GM04503 (cell line): ENCODE results near the gene SIPA1L3.

ENCODE experiments used
- DNase-seq: peaks from one replicate; pipeline ENCODE4 v3.0.0-alpha.2; 2012; ENCODE audit warnings: low read depth

The SIPA1L3 gene

GRCh38 chr19:37975596-37976515 is 68.8 kb downstream of the SIPA1L3 start:
- DNase-seq, result no peak

- DNase-seq, result no peak
Measured at GRCh38 chr19:37977391-37977790, 70.4 kb downstream of the SIPA1L3 start.

GRCh38 chr19:37977992-37978391 is 71.0 kb downstream of the SIPA1L3 start:
- no peak for DNase-seq

GRCh38 chr19:37979547-37980082 is 72.6 kb downstream of the SIPA1L3 start:
- no peak for DNase-seq

GRCh38 chr19:37980419-37981170 is 73.6 kb downstream of the SIPA1L3 start:
- DNase-seq, result no peak

- DNase-seq, result no peak
Measured at GRCh38 chr19:37981785-37982475, 74.9 kb downstream of the SIPA1L3 start.

GRCh38 chr19:37982655-37983054 is 75.6 kb downstream of the SIPA1L3 start:
- no peak for DNase-seq

- DNase-seq, result no peak
Measured at GRCh38 chr19:37983153-37983552, 76.1 kb downstream of the SIPA1L3 start.

GRCh38 chr19:37983916-37984315 is 76.9 kb downstream of the SIPA1L3 start:
- no peak for DNase-seq

GRCh38 chr19:37986048-37986750 is 79.2 kb downstream of the SIPA1L3 start:
- DNase-seq, result no peak

- DNase-seq, result no peak
Measured at GRCh38 chr19:37987356-37988332, 80.6 kb downstream of the SIPA1L3 start.

GRCh38 chr19:37988758-37989635 is 82.0 kb downstream of the SIPA1L3 start:
- DNase-seq, result no peak

GRCh38 chr19:37989855-37990254 is 82.8 kb downstream of the SIPA1L3 start:
- DNase-seq, result no peak

GRCh38 chr19:37990362-37990761 is 83.4 kb downstream of the SIPA1L3 start:
- DNase-seq, result no peak

- no peak for DNase-seq
Measured at GRCh38 chr19:37991176-37991835, 84.3 kb downstream of the SIPA1L3 start.

GRCh38 chr19:37991841-37992248 is 84.8 kb downstream of the SIPA1L3 start:
- DNase-seq, result no peak

GRCh38 chr19:37992761-37993160 is 85.8 kb downstream of the SIPA1L3 start:
- no peak for DNase-seq

- no peak for DNase-seq
Measured at GRCh38 chr19:37994823-37995130, 87.8 kb downstream of the SIPA1L3 start.

GRCh38 chr19:37995346-37995745 is 88.3 kb downstream of the SIPA1L3 start:
- DNase-seq, result no peak
